ENCODE data around the gene PHLPP1.

DNA sequence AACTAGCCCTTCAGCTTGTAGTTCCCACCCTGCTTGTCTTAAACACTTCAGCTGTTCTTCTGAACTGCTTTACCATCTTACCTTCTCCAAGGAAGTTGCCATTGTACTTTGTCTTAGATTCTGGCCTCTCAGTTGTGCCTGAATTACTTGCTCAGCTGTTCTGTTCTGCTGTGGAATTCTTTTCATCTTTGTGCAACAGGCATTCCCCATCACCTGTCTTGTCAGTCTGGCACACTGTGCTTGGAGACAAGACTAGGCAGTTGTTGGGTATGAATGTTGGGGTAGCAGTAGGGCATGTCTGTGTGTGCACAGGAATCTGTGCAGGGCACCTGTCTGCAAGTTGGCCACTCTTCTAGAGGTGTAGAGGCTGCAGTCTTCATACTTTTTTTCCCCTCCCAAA, 38.7 kb downstream of the PHLPP1 start:
- TF ChIP-seq POLR2AphosphoS5 (IDR thresholded peaks at IDR 0.05; ENCODE audit: control insufficient read depth, insufficient read depth, low read depth, low read length) (no peak), FOXK2 (conservative IDR thresholded peaks at IDR 0.05 in 1 of 2, IDR thresholded peaks at IDR 0.05 in 1 of 2; ENCODE audit: low read depth in 2 of 2) (no peak), KDM1A (IDR thresholded peaks at IDR 0.05) (no peak)
- TF ChIP-seq, protein P1, sequence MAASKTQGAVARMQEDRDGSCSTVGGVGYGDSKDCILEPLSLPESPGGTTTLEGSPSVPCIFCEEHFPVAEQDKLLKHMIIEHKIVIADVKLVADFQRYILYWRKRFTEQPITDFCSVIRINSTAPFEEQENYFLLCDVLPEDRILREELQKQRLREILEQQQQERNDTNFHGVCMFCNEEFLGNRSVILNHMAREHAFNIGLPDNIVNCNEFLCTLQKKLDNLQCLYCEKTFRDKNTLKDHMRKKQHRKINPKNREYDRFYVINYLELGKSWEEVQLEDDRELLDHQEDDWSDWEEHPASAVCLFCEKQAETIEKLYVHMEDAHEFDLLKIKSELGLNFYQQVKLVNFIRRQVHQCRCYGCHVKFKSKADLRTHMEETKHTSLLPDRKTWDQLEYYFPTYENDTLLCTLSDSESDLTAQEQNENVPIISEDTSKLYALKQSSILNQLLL (CRISPR knock-in tag; IDR thresholded peaks at IDR 0.05; ENCODE audit: borderline replicate concordance) = no peak
- TF ChIP-seq, protein P2, sequence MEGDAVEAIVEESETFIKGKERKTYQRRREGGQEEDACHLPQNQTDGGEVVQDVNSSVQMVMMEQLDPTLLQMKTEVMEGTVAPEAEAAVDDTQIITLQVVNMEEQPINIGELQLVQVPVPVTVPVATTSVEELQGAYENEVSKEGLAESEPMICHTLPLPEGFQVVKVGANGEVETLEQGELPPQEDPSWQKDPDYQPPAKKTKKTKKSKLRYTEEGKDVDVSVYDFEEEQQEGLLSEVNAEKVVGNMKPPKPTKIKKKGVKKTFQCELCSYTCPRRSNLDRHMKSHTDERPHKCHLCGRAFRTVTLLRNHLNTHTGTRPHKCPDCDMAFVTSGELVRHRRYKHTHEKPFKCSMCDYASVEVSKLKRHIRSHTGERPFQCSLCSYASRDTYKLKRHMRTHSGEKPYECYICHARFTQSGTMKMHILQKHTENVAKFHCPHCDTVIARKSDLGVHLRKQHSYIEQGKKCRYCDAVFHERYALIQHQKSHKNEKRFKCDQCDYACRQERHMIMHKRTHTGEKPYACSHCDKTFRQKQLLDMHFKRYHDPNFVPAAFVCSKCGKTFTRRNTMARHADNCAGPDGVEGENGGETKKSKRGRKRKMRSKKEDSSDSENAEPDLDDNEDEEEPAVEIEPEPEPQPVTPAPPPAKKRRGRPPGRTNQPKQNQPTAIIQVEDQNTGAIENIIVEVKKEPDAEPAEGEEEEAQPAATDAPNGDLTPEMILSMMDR (IDR thresholded peaks at IDR 0.05 in 2 of 3, conservative IDR thresholded peaks at IDR 0.05 in 1 of 3; ENCODE audit: insufficient read depth in 2 of 3, low read depth in 1 of 3, low read length in 3 of 3) = no peak
